GM19025 (cell line): ENCODE measurements around the gene LENEP.

Experiments
- ATAC-seq: cut with Tn5 transposase; IDR thresholded peaks from one replicate; pipeline ENCODE4 v1.9.1; 2021; ENCODE audit warnings: mild to moderate bottlenecking, low read depth, moderate library complexity; ENCODE audit not compliant: unreplicated experiment

The LENEP gene

GRCh38 chr1:155043301-155043702, 49.9 kb downstream of the LENEP start:
- no peak for ATAC-seq

- no peak for ATAC-seq
Measured at GRCh38 chr1:155043793-155044192, 50.4 kb downstream of the LENEP start.
